ENCODE measurements around the gene ARHGAP12. TPM values are rescaled to one million over a fixed set of nuclear protein-coding genes. Genes with fewer than 3 reads are reported as not detected.

ARHGAP12 gene
- total and polyA plus RNA-seq, 2 experiments from 2014 or later: 20.1 to 43.3 TPM

- in situ Hi-C loops (cut with MboI): no loop called here
Measured at GRCh38 chr10:31799181-31799580, 129.4 kb downstream of the ARHGAP12 start.

GRCh38 chr10:31792745-31793144 is 135.9 kb downstream of the ARHGAP12 start:
- no peak for TF ChIP-seq EZH2 (IDR thresholded peaks at IDR 0.05; ENCODE audit: insufficient read depth, poor library complexity, severe bottlenecking)
- TF ChIP-seq EZH2phosphoT487 (IDR thresholded peaks at IDR 0.05; ENCODE audit: insufficient read depth, low read depth): no peak
- no peak overlapping the region for H3K27ac ChIP-seq
- in situ Hi-C loops (cut with MboI): no loop called here
- H3K9ac ChIP-seq: no peak overlapping the region
- H3K4me1 ChIP-seq (ENCODE audit: insufficient read depth): no peaks in the 10 kb centered on the region
- no peaks in the 10 kb centered on the region for H3K27me3 ChIP-seq (replicated peaks; ENCODE audit: insufficient read depth)
- no peak overlapping the region for H2AFZ ChIP-seq
- H3K36me3 ChIP-seq (ENCODE audit: low read depth): no peaks in the 10 kb centered on the region
- no peaks in the 10 kb centered on the region for H3F3A ChIP-seq (ENCODE audit: insufficient read depth)
- H3K9me2 ChIP-seq (ENCODE audit: insufficient read depth): no peaks in the 10 kb centered on the region
- H3K79me2 ChIP-seq (ENCODE audit: insufficient read depth): no peaks in the 10 kb centered on the region
- no peaks in the 10 kb centered on the region for H4K20me1 ChIP-seq (ENCODE audit: insufficient read depth)
- H3K4me2 ChIP-seq (ENCODE audit: unreplicated experiment): no peak overlapping the region
- 93 to 100% methylated on average over 1 of the region's 1 CpG for WGBS, 2 experiments (ENCODE audit: low coverage in 1 of 2, low lambda C conversion rate in 2 of 2, missing lambda C conversion rate in 2 of 2)
- DNase-seq: no peak
- H3K9me3 ChIP-seq (ENCODE audit: low read depth): no peaks in the 10 kb centered on the region
- H3K4me3 ChIP-seq: no peak overlapping the region

More at GRCh38 chr10:31799181-31799580, 129.4 kb downstream of the ARHGAP12 start:
- Histone ChIP-seq H3K4me2 (ENCODE audit: unreplicated experiment) (no peak overlapping the region), H3K4me3 (no peak overlapping the region), H3K36me3 (ENCODE audit: low read depth) (peaks cover 11% of the 10 kb centered on the region; the same call in 1 of the 2 replicates), H3K9me3 (ENCODE audit: low read depth) (no peaks in the 10 kb centered on the region), H3K9me2 (ENCODE audit: insufficient read depth) (no peaks in the 10 kb centered on the region), H3K27me3 (replicated peaks; ENCODE audit: insufficient read depth) (no peaks in the 10 kb centered on the region), H3F3A (ENCODE audit: insufficient read depth) (peaks cover 4% of the 10 kb centered on the region; the same call in 1 of the 2 replicates), H3K27ac (no peak overlapping the region), H4K20me1 (ENCODE audit: insufficient read depth) (no peaks in the 10 kb centered on the region), H2AFZ (no peak overlapping the region), H3K79me2 (ENCODE audit: insufficient read depth) (peaks cover 32% of the 10 kb centered on the region), H3K9ac (no peak overlapping the region), H3K4me1 (ENCODE audit: insufficient read depth) (peaks cover 4% of the 10 kb centered on the region)
- TF ChIP-seq EZH2phosphoT487 (IDR thresholded peaks at IDR 0.05; ENCODE audit: insufficient read depth, low read depth): no peak
- TF ChIP-seq EZH2 (IDR thresholded peaks at IDR 0.05; ENCODE audit: insufficient read depth, poor library complexity, severe bottlenecking): no peak
- DNase-seq: no peak
- 100% methylated on average over 2 of the region's 2 CpGs for WGBS, 2 experiments (ENCODE audit: low coverage in 1 of 2, low lambda C conversion rate in 2 of 2, missing lambda C conversion rate in 2 of 2)

GRCh38 chr10:31789555-31789954 is 139.1 kb downstream of the ARHGAP12 start:
- Histone ChIP-seq H3K9me3 (ENCODE audit: low read depth) (no peaks in the 10 kb centered on the region), H3K4me2 (ENCODE audit: unreplicated experiment) (no peak overlapping the region), H3K27me3 (replicated peaks; ENCODE audit: insufficient read depth) (no peaks in the 10 kb centered on the region), H3K27ac (no peak overlapping the region), H3K4me1 (ENCODE audit: insufficient read depth) (no peaks in the 10 kb centered on the region), H3K9me2 (ENCODE audit: insufficient read depth) (no peaks in the 10 kb centered on the region), H3K9ac (no peak overlapping the region), H3K79me2 (ENCODE audit: insufficient read depth) (no peaks in the 10 kb centered on the region), H4K20me1 (ENCODE audit: insufficient read depth) (no peaks in the 10 kb centered on the region), H2AFZ (no peak overlapping the region), H3F3A (ENCODE audit: insufficient read depth) (no peaks in the 10 kb centered on the region), H3K36me3 (ENCODE audit: low read depth) (no peaks in the 10 kb centered on the region), H3K4me3 (no peak overlapping the region)
- no peak for DNase-seq
- TF ChIP-seq EZH2 (IDR thresholded peaks at IDR 0.05; ENCODE audit: insufficient read depth, poor library complexity, severe bottlenecking) (no peak), EZH2phosphoT487 (IDR thresholded peaks at IDR 0.05; ENCODE audit: insufficient read depth, low read depth) (no peak)
- 96 to 100% methylated on average over 1 of the region's 1 CpG for WGBS, 2 experiments (ENCODE audit: low coverage in 1 of 2, low lambda C conversion rate in 2 of 2, missing lambda C conversion rate in 2 of 2)
- in situ Hi-C loops (cut with MboI): no loop called here

- TF ChIP-seq EZH2 (IDR thresholded peaks at IDR 0.05; ENCODE audit: insufficient read depth, poor library complexity, severe bottlenecking) (no peak), EZH2phosphoT487 (IDR thresholded peaks at IDR 0.05; ENCODE audit: insufficient read depth, low read depth) (no peak)
- no peaks in the 10 kb centered on the region for H3K79me2 ChIP-seq (ENCODE audit: insufficient read depth)
- no peak overlapping the region for H3K4me3 ChIP-seq
- WGBS, 2 experiments (ENCODE audit: low coverage in 1 of 2, low lambda C conversion rate in 2 of 2, missing lambda C conversion rate in 2 of 2): 14 to 35% methylated on average over 2 of the region's 2 CpGs
- H3K36me3 ChIP-seq (ENCODE audit: low read depth): no peaks in the 10 kb centered on the region
- in situ Hi-C loops (cut with MboI): no loop called here
- H3K9me3 ChIP-seq (ENCODE audit: low read depth): no peaks in the 10 kb centered on the region
- no peaks in the 10 kb centered on the region for H3F3A ChIP-seq (ENCODE audit: insufficient read depth)
- no peak overlapping the region for H3K4me2 ChIP-seq (ENCODE audit: unreplicated experiment)
- no peak overlapping the region for H3K9ac ChIP-seq
- H3K27ac ChIP-seq: no peak overlapping the region
- no peaks in the 10 kb centered on the region for H3K27me3 ChIP-seq (replicated peaks; ENCODE audit: insufficient read depth)
- no peak for DNase-seq
- no peaks in the 10 kb centered on the region for H3K9me2 ChIP-seq (ENCODE audit: insufficient read depth)
- no peak overlapping the region for H2AFZ ChIP-seq
- H4K20me1 ChIP-seq (ENCODE audit: insufficient read depth): no peaks in the 10 kb centered on the region
- H3K4me1 ChIP-seq (ENCODE audit: insufficient read depth): 0 out of 2 replicates have a peak, but pooled peaks cover 4% of the 10 kb centered on the region
Measured at GRCh38 chr10:31782701-31783100, 145.9 kb downstream of the ARHGAP12 start.

GRCh38 chr10:31780717-31781116 is 147.9 kb downstream of the ARHGAP12 start:
- Histone ChIP-seq H3F3A (ENCODE audit: insufficient read depth) (no peaks in the 10 kb centered on the region), H2AFZ (no peak overlapping the region), H3K36me3 (ENCODE audit: low read depth) (no peaks in the 10 kb centered on the region), H3K4me3 (no peak overlapping the region), H4K20me1 (ENCODE audit: insufficient read depth) (no peaks in the 10 kb centered on the region), H3K9me2 (ENCODE audit: insufficient read depth) (no peaks in the 10 kb centered on the region), H3K4me2 (ENCODE audit: unreplicated experiment) (no peak overlapping the region), H3K27me3 (replicated peaks; ENCODE audit: insufficient read depth) (no peaks in the 10 kb centered on the region), H3K9me3 (ENCODE audit: low read depth) (no peaks in the 10 kb centered on the region), H3K9ac (no peak overlapping the region), H3K4me1 (ENCODE audit: insufficient read depth) (0 out of 2 replicates have a peak, but pooled peaks cover 4% of the 10 kb centered on the region), H3K27ac (no peak overlapping the region), H3K79me2 (ENCODE audit: insufficient read depth) (no peaks in the 10 kb centered on the region)
- WGBS, 2 experiments (ENCODE audit: low coverage in 1 of 2, low lambda C conversion rate in 2 of 2, missing lambda C conversion rate in 2 of 2): 74 to 83% methylated on average over 2 of the region's 2 CpGs
- DNase-seq: no peak
- in situ Hi-C loops (cut with MboI): no loop called here
- no peak for TF ChIP-seq EZH2 (IDR thresholded peaks at IDR 0.05; ENCODE audit: insufficient read depth, poor library complexity, severe bottlenecking)
- no peak for TF ChIP-seq EZH2phosphoT487 (IDR thresholded peaks at IDR 0.05; ENCODE audit: insufficient read depth, low read depth)
